Fibroblast of gingiva (primary cell): ENCODE data around the gene KRT6B.
"Not testable (repeated sequence)": the region's sequence is repeated elsewhere in the genome, so short reads cannot be mapped to it uniquely, and the experiment has no call there.

Source experiments
- DNase-seq: peaks from one replicate; pipeline ENCODE4 v3.0.0-alpha.2; 2011; ENCODE audit warnings: low read depth

KRT6B gene

GRCh38 chr12:52452101-52452500 is at the start of gene KRT6B:
TSS of gene KRT6B (minus strand) at chr12:52452146. CDS start at chr12:52452078, 68 bp downstream.
- no peak for DNase-seq

DNA sequence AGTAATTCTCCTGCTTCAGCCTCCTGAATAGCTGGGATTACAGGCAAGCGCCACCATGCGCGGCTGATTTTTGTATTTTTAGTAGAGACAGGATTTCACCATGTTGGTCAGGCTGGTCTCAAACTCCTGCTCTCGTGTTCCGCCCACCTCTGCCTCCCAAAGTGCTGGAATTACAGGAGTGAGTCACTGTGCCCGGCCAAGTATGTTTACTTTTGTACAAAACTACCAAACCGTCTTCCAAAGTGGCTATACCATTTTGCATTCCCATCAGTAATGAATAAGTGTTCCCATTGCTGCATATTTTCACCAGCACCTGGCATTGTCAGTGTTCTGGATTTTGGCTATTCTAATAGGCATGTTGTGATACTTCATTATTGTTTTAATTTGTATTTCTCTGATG is 49.5 kb upstream of the KRT6B start:
- no peak for DNase-seq

DNA sequence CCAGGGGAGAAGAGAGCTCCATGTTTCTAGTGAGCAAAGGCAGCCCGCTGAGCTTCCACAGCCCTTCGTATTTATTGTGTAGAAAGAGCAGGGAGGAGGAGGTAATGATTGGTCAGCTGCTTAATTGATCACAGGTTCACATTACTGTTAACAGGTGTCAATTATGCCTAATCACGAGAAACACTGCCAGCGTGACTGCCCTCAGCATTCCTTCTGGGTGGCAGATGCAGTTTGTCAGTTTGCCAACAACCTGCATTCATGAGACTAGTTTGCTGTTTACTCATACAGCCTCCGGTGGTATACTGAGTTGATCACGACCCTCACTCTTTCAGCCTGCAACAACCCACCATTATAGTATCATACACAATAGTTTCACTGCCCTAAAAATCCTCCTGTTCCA is 48.6 kb upstream of the KRT6B start:
- not testable (repeated sequence) for DNase-seq

DNA sequence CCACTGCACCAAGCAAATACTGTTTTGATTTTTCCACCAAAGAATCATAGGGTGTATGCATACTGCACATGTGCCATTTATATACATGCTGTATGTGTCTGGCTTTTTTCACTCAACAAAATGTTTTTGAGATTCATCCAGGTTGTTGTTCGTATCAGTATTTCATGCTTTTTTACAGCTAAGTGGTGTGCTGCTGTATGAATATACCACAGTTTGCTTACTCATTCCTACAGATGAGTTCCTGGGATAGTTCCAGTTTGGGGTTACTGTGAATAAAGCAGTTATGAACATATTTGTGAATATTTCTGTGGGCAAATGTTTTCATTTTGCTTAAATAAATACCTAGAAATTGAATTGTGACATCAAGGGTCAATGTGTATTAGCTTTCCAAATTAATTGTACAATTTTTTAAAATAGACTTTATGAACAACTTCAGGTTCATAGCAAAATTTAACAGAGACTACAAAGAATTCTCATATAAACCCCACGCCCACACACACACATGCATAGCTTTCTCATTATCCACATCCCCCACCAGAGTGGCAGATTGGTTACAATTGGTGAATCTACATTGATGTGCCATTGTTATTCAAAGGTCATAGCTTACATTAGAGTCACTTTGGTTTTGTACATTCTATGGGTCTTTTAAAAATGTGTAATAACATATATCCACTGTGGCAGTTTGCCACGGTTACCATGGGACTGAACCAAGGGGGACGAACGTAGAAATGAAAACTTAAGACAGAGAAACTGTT is 48.0 kb upstream of the KRT6B start:
- DNase-seq, result no peak

DNA sequence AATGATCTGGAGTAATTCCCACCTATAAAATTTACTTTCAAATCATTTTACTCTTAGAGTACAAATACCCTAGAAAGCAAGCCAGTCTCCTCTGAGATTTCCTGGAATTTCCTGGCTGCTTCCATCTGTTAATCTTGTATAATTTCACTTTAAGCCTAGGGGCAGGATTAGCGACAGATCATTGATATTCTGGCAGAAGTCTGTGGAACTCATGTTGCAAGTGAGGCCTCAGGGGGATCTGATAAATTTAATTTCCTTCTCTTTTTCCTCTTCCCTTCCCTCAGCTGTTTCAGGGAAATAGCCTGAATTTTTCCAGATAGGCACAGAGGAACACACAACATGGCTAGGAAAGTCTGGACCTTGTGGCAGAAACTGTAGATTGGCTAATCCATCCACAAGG is 47.0 kb upstream of the KRT6B start:
- DNase-seq, result no peak

- no peak for DNase-seq
These were observed 46.0 kb upstream of the KRT6B start for GRCh38 chr12:52497975-52498374.

GRCh38 chr12:52496590-52497071 is 44.7 kb upstream of the KRT6B start:
- DNase-seq, result peak; percentile 48

- DNase-seq, result no peak
These were observed 44.1 kb upstream of the KRT6B start for GRCh38 chr12:52496054-52496453.

GRCh38 chr12:52495389-52495788 is 43.4 kb upstream of the KRT6B start:
- no peak for DNase-seq

GRCh38 chr12:52494518-52494917 is 42.6 kb upstream of the KRT6B start:
- DNase-seq, result peak; percentile 54

- DNase-seq, result no peak
These were observed 42.2 kb upstream of the KRT6B start for GRCh38 chr12:52494100-52494499.

- DNase-seq, result no peak
These were observed 41.2 kb upstream of the KRT6B start, which contains the start of gene KRT6A for GRCh38 chr12:52493172-52493571. TSS of gene KRT6A (minus strand) at chr12:52493257. CDS start at chr12:52493188, 69 bp downstream.

DNA sequence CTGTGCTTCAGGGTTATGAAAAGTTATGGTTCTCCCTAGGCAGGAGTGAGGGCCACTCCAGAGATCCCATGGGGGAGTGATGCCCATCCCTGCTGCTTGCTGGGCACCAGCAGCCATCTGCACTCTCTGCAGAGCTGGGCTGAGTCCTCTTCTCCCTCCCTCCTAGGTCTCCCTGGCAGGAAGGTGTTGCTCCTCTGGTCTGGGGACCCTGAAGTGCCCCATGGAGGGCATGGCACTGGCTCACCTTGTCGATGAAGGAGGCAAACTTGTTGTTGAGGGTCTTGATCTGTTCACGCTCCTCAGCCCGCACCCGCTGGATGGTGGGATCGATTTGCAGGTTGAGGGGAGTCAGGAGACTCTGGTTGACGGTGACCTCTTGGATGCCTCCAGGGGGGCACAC is 40.5 kb upstream of the KRT6B start:
- DNase-seq, result not testable (repeated sequence)

- not testable (repeated sequence) for DNase-seq
These were observed 39.5 kb upstream of the KRT6B start for GRCh38 chr12:52491495-52491894.

GRCh38 chr12:52488736-52489135 is 36.8 kb upstream of the KRT6B start:
- DNase-seq, result no peak

- DNase-seq, result not testable (repeated sequence)
These were observed 35.9 kb upstream of the KRT6B start for GRCh38 chr12:52487744-52488443.

GRCh38 chr12:52487211-52487610 is 35.3 kb upstream of the KRT6B start:
- DNase-seq, result no peak

- no peak for DNase-seq
These were observed 34.5 kb upstream of the KRT6B start for GRCh38 chr12:52486166-52487105.

DNA sequence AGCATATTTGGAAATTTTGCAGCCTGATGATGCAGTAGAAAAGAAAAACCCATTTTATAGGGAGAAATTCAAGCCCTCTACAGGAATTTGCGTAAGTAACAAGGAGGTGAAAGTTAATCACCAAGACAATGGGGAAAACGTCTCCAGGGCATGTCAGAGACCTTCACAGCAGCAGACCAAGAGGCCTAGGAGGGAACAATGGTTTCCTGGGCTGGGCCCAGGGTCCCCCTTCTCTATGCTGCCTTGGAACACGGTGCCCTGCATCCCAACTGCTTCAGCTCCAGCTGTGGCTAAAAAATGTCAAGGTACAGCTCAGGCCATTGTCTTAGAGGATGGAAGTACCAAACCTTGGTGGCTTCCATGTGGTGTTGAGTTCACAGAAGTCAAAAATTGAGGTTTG is 28.1 kb upstream of the KRT6B start:
- DNase-seq, result no peak

GRCh38 chr12:52477651-52478050 is 25.7 kb upstream of the KRT6B start:
- no peak for DNase-seq

GRCh38 chr12:52474212-52474611 is 22.3 kb upstream of the KRT6B start:
- DNase-seq, result no peak

- no peak for DNase-seq
These were observed 21.8 kb upstream of the KRT6B start, which contains the start of gene KRT6C for GRCh38 chr12:52473768-52474167. TSS of gene KRT6C (minus strand) at chr12:52473805. CDS start at chr12:52473737, 68 bp downstream.
